GM13976 (cell line): ENCODE results near the gene BCL11B.

Experiments
- DNase-seq: peaks from one replicate; pipeline ENCODE4 v3.0.0; 2012; ENCODE audit warnings: low spot score
- in situ Hi-C: fragments of 300-500 bp; cut with MboI; formaldehyde crosslinking; loops from one replicate; pipeline ENCODE4 v1.12.0; 2022; ENCODE audit warnings: low sequenced_read_pairs, mixed read lengths, inconsistent platforms; ENCODE audit not compliant: unreplicated experiment
- TF ChIP-seq, protein P1 (sequence below): IDR thresholded peaks from 2 replicates; pipeline ENCODE4 v1.5.1; 2012; ENCODE audit warnings: borderline replicate concordance, mild to moderate bottlenecking; ENCODE audit not compliant: insufficient read depth; ENCODE audit errors: extremely low read depth, missing control alignments, control extremely low read depth

Gene BCL11B

DNA sequence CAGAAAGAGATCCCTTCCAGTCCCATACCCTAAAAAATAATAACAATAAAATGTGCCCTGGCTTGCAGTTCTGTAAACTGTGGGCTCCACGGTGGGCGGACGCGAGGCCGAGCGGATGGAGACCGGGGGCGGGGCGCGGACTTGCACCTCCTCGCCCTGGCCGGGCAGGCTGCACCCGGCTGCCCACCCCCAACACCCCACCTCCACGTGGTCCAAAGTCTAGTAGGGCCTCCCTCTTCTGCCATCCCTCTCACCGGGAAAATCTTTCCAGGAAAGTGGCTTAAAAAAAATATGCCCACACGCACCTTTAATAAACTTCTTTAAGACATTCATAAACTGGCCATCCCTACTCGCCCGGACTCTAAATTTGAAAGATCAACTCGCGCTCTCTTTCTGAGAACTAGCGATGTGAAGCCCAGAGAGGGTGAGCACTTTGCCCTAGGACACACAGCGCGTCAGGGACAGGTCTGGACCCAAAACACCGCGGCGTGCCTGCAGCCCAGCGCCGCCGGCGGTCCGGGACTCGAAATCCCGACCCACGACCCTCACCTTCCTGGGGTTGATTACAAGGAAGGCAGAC, 1.9 kb upstream of the BCL11B start:
- in situ Hi-C loops: no loop called here
- no peak for DNase-seq
- TF ChIP-seq, protein P1, sequence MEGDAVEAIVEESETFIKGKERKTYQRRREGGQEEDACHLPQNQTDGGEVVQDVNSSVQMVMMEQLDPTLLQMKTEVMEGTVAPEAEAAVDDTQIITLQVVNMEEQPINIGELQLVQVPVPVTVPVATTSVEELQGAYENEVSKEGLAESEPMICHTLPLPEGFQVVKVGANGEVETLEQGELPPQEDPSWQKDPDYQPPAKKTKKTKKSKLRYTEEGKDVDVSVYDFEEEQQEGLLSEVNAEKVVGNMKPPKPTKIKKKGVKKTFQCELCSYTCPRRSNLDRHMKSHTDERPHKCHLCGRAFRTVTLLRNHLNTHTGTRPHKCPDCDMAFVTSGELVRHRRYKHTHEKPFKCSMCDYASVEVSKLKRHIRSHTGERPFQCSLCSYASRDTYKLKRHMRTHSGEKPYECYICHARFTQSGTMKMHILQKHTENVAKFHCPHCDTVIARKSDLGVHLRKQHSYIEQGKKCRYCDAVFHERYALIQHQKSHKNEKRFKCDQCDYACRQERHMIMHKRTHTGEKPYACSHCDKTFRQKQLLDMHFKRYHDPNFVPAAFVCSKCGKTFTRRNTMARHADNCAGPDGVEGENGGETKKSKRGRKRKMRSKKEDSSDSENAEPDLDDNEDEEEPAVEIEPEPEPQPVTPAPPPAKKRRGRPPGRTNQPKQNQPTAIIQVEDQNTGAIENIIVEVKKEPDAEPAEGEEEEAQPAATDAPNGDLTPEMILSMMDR: no peak

DNA sequence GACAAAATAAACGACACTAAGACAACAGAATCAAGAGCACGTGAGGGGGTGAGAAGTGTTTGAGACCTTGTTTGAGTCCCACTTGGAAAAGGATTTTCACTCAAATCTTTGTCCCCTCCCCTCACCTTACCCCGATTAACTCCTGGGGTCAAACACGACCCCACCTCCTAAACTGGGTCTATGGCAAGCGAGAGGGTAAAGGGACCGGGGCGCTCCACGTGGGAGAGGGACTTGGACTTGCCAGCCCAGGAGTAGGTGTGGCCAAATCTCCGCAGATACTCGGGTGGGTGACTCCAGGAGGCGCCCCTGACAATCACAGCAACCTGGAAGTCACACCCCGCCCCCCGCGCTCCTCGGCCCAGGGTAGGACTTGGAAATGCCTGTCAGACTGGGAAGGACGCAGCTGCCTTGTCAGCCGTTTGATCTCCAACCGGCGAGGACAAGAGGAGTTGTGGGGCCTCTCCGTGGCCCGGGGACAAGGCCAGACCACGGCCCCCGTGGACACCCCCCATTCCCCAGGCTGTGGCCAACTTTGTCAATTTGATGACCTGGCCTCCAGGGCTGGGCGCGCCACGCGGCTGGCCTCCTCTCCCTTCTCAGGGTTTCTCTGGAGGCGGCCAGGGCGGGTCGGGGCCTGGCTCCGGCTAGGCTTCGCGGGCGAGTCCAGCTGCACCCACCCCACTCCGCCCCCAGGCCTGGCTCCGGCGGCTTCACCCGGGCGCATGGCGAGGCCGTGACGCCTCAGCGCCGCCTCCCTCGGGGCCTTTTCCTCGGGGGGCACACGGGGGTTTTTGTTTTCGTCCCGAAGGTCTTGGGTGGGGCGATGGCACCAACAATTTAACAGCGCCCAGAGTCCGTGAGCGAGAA, 1.1 kb upstream of the BCL11B start:
- TF ChIP-seq, protein P1: no peak
- DNase-seq: no peak
- in situ Hi-C loops: no loop called here

DNA sequence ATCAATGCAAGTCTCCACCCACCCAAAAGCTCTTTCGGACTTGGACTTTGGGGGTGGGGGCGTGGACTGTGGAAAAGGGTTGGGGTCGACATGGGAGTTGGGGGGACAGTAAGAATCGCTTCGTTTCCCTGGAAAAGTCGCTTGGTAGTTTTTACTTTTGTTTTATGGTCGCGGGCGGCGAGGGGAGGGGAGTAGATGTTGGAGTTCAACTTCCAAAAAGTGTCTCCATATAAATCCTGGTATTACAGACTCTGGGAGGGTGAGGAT, 568 bp upstream of the BCL11B start:
- in situ Hi-C loops: no loop called here
- TF ChIP-seq, protein P1: no peak
- DNase-seq: no peak

DNA sequence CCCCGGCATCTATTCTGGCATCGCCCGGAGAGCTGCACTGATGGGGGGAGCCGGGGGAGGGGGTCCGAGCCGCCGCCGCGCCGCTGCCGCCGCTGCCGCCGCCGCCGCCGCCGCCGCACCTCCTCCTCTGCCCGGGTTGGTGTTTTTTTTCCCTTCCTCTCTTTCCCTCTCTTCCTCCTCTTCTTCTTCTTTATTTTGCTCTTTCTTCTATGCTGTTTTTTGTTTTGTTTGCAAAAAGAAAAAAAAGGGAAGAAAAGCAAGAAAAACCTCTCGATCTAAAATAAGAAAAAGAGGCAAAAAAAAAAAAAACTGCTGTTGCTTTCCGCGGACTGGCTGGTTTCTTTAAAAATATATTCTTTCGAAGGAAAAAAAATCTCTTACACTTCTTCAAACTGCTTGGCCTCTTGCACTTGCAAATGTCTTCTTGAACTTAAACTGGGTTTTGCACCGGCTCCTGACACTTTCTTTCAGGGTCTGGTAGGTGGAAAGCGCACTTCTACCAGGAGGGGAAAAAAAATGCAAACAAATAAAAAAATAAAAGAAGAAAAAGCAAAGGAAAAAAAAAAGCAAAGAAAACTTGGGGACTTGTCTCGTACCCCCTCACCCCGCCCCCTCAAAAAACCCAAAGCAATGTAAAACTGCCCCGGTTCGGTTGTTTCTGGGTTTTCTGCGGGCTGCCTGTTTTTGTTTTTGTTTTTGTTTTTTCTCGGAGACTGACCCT, 616 bp downstream of the BCL11B start:
- TF ChIP-seq, protein P1: no peak
- in situ Hi-C loops: no loop called here
- no peak for DNase-seq

DNA sequence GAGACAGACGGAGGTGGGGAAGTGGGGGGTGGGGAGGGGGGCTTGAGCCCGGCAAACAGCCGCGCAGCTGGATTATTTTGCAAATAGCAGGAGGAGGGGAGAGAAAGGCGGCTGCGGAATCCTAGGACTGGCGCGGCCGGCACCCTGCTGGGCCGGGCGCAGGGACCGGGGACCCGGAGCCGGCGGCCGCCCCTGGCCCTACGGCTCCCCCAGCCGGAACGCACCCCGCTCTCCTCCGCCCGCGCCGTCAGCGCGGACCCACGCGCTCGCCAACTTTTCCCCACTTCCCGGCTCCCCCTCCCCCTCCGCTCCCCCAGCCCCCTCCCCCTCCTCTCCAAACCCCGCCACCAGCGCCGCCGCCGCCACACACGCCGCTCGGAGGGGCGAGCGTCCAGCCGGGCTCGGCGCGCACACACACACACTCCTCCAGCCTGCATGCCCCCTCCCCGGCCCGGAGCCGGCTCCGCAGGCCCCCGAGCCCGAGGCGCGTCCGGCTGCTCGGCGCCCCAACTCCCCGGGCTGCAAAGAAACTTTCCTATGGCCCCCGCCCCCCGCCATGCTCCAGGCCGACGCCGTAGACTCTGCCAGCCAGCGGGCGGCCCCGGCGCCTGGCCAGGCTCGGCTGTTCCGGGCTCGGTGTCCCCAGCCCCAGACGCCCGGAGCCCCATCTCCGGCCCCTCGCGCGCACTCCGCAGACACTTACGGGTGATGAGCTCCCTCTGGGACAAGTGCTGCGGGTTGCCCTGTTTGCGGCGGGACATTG, 1.4 kb downstream of the BCL11B start:
- no peak for DNase-seq
- TF ChIP-seq, protein P1: no peak
- in situ Hi-C loops: no loop called here
